HT-29 (cell line): ENCODE results near the gene PDGFA. TPM values are rescaled to one million over a fixed set of nuclear protein-coding genes. Genes with fewer than 3 reads are reported as not detected.

Experiments
- DNase-seq: peaks from one replicate; pipeline ENCODE4 v3.0.0-alpha.2; 2015; ENCODE audit warnings: low spot score
- total RNA-seq: library from RNA; depleted of rRNA; stranded (reverse); fragments of >200 nt; shearing (Covaris generic); gene quantifications from 2 replicates; pipeline ENCODE4 v1.2.3, GENCODE V29; 2014

PDGFA gene
- total RNA-seq, 1 experiment from 2014 or later = 15.8 TPM

DNA sequence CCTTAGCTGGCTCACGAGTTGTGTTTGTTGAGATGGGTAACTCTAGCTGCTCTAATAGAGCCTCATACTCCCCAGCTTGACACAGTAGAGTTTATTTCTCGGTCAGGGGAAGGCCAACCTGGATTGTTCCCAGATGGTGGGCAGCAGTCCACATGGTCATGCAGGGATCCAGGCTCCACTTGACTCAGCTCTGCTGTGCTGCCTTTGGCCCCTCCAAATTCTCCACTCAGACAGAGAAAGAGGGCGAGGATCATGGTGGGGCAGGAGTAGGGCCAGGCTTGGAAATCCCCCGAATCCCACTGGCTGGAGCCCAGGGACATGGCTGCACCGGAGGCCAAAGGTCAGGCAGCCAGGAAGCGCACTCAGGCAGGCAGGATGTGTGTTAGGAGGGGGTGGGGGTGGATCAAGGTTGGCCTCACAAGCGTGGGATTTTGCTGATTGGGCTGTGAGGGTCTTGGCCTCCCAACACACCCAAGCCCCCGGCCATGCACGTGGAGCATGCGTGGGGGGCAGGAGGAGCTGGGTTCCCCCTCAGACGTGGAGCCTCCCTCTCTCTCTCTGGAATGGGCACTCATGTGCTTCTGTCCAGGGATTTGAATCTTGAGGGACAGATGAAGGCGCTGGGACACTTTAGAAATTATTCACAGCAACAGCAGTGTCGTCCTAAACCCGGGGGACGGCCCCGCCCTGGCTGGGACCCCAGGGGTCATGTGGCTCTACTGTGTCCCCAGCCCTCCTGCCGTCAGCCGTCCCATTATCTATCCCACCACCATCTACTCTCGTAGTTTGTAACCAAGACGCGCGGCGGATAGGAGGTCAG, 44.8 kb downstream of the PDGFA start:
- DNase-seq = no peak

DNA sequence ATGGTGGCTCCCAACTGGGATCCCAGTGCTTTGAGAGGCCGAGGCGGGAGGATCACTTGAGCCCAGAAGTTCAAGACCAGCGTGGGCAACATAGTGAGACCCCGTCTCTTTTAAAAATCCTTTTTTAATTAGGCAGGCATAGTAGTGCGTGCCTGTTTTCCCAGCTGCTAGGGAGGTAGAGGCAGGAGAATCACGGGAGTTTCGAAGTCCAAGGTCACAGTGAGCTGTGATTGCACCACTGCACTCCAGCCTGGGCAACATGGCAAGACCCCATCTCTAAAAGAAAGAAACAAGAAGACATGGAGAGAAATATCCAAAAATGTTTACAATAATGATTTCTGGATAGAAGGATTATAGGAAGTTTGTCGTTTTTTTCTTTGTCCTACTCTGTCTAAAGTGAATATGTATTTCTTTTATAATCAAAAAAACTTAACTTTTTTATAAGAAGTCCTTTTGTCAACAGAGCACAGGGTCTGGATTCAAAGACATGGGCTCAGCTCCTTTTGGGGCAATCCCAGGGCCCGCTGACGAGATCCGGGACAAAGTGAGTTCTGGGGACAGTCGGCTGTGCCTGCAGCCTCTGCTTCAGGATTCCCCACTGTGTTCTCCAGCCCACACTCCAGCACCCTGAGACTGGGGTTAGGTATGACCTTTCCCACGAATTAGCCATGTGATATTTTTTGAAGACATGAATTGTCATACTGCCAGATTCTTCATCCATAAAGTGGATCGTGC, 45.6 kb downstream of the PDGFA start:
- no peak for DNase-seq

DNA sequence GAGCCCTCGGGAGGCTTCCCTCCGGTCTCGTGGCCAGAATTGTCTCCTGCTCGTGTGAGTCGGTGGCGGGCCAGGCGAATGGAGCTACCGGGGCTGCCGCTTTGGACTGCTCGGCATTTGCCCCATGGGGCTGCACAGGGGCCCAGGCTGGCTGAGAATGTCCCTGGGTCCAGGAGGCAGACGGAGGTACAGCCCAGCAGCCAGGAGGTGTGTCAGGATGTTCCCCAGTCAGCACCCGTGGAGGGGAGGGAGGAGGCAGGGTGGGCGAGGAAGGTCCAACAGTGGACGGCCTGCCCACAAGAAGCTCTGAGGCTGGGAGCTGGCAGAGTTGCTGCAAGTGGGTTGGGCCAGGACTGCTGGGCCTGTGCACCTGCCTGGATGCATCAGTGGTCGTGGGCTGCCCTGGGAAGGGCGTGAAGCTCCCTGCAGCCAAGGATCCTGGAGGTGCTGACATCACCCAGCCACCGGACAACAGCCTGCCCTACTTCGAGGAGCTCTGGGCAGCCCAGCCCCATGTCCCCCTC, 46.4 kb downstream of the PDGFA start:
- no peak for DNase-seq

DNA sequence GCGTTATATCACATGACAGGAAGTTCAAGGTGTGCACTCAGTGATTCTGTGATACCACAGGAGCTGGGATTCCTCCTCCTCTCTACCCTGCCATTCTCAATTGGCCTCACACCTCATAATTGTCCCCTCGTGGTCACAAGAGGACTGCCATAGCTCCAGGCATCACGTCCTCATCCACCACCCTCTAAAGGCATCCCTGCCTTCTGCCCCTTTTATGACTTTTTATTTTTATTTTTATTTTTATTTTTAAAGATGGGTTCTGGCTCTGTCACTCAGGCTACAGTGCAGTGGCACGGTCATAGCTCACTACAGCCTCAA, 47.0 kb downstream of the PDGFA start:
- DNase-seq = no peak

- DNase-seq = no peak
These were observed 47.6 kb downstream of the PDGFA start for GRCh38 chr7:471866-472639.

DNA sequence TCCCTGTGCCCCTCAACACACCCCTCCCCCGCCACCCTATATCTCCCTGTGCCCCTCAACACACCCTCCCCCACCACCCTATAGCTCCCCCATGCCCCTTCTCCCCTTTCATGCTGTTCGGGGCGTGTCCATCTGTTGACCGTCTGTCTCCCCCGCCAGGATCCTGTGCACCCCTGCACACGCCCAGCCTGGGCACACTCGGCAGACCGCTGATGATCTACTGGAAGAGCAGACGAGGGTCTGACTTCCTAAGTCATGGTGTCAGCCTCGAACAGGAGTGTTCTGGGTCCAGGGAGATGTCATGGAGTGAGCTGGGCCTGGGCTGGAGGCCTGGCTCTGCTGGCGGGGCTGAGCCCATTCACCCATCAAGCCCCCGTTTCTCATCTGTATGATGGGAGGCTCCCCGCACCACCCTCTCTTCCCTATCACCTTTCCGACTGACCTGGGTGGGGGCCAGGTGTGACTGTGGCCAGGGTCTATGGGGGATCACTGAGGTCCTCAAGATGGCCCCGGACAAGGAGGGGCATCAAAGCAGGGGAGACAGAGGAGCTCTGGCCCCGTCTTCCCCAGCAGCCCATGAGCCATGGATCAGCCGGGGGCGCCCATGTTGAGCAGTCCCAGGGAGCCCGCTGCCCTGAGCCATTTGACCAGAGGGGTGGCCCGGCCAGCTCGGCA, 48.3 kb downstream of the PDGFA start:
- no peak for DNase-seq

GRCh38 chr7:469563-469961, 50.1 kb downstream of the PDGFA start:
- DNase-seq = no peak

DNA sequence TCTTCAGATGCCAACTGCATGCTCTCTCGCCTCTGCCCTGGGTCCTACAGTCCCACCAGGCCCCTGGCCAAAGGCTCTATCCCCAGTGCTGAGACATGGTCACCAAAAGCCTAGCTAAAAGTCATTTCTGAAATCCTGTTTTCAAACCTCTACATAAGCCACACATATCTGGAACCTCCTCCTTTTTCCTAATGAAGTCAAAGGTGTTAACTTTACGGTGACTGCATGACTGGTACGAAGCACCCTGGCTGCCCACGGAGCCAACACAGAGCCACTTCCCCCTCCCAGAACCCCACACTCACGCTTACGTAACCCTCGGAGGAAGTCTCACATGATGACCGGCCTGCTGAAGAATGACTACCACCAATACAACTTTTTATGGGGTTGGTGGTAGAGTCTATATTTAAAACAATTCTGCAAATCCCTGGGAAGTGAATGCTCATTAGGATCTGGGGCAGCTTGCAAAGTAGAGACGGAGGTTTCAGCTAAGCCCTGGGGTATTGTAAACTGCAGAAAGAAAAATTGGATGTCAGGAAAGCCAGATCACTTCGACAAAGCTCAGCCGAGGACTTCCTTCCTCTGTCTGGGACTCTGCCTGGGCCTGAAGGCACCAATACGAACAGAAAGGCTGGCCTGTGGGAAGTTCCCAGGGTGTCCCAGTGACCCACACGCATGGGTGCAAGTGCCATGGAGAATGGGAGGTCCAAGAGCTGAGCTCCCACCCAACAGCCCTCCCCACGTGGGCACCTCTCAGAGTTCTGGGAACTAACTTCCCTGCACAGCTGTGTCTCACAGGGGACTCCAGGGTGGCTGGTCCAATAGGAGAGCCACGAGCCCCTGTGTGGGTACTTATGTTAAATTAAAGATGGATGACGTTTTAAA, 50.7 kb downstream of the PDGFA start:
- no peak for DNase-seq

DNA sequence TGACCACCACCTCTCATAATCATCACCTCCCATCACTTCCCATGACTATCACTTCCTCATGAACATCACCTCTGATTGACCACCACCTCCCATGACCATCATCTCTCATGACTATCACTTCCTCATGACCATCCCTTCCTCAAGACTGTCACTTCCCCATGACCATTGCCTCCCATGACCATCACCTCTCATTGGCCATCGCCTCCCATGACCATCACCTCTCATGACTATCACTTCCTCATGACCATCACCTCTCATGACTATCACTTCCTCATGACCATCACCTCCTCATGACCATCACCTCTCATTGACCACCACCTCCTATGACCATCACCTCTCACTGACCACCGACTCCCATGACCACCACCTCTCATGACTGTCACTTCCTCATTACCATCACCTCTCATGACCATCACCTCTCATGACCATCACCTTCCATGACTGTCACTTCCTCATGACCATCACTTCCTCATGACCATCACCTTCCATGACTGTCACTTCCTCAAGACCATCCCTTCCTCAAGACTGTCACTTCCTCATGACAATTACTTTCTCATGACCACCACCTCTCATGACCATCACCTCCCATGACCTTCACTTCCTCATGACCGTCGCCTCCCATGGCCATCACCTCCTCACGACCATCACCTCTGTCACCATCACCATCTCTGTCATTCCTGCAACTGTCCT, 51.6 kb downstream of the PDGFA start:
- no peak for DNase-seq

- no peak for DNase-seq
These were observed 52.2 kb downstream of the PDGFA start for GRCh38 chr7:467393-467828.

DNA sequence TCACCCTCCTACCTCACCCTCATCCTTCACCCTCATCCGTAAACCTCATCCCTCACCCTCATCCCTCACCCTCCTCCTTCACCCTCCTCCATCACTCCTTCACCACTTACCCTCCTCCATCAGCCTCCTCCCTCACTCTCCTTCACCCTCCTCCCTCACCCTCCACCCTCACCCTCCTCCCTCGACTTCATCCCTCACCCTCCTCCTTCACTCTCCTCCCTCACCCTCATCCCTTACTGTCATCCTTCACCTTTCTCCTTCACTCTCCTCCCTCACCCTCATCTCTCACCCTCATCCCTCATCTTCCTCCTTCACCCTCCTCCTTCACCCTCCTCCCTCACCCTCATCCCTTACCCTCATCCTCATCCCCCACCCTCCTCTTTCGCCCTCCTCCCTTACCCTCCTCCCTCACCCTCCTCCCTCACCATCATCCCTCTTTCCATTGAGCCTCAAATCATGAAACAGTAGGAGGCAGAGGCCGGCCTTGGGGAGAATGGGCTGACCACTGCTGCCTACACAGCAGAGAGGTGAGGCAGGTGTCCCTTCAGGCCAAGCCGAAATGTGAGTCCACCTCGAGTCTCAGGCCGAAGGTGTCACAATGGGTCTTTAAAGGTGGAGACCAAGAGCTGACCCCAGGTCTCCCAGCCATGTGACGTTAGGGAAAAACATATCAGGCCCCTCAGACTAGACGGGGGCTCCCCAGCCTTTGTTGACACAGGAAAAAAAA, 53.0 kb downstream of the PDGFA start:
- DNase-seq = no peak

DNA sequence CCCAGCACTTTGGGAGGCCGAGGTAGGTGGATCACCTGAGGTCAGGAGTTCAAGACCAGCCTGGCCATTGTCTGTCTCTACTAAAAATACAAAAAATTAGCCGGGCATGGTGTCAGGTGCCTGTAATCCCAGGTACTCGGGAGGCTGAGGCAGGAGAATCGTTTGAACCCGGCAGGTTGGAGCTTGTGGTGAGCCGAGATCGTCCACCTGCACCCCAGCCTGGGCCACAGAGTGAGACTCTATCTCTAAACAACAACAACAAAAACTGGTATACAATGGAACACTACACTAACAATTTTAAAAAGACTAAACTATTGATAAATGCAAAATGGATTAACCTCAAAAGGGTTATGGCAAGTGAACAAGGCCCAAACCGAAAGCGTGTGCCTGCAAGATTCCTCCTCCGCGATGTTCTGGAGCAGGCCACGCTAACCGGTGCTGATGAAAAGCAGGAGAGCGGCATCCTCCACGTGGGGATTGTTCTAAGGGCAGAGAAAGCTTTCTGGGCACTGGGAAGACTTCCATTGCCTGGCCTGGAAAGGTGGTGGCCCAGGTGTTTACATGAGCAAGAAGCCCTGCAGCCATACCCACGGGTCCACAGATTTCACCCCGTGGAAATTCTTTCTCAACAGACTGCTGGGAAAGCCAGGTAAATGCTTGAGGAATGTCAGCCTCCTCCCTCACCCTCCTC, 53.8 kb downstream of the PDGFA start:
- DNase-seq = no peak

DNA sequence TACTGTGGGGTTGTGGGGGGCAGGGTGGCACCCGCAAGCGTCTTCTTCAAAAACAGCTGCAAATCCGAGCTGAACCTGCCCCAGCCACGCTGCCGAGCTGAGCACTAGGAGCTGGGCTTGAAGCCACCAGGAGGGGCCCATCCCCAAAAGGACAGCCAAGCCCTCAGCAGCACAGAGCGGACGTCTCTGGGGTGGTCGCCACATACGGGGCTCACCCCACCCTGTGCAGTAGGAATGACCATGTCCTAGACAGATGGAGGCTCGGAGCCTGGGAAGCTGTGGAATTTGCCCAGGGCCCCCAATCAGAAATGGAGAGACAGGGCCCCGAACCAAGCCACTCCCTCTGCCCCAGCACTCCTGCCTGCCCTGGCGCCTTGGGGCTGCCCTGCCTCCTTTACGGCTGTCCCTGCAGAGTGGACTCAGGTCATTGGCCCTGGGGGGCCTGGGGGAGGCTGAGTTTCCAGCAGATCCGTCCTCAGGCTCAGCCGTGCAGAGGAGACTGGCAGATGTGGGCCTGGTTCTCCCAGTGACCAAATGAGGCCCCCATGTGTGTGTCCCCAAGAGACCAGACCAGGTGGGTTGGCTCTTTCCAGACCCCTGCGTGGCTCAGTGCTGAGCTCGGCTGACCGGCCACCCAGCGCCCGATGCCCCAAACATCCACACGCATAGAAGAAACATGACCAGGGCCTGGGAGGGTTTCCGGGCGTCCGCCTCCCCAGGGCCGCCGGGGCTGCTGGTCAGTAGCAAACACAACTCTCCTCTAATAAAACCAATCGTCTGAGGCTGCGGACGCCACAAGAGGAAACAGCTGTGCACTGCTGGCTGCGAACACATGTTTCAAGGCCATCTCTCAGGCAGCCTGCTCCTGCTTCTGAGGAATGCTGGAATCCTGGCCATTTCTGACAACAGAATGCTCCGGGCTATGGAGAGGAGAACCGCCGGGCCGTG, 54.9 kb downstream of the PDGFA start:
- DNase-seq = no peak

GRCh38 chr7:463817-464453, 55.7 kb downstream of the PDGFA start:
- no peak for DNase-seq

- DNase-seq = no peak
These were observed 56.3 kb downstream of the PDGFA start for GRCh38 chr7:463362-463781.

DNA sequence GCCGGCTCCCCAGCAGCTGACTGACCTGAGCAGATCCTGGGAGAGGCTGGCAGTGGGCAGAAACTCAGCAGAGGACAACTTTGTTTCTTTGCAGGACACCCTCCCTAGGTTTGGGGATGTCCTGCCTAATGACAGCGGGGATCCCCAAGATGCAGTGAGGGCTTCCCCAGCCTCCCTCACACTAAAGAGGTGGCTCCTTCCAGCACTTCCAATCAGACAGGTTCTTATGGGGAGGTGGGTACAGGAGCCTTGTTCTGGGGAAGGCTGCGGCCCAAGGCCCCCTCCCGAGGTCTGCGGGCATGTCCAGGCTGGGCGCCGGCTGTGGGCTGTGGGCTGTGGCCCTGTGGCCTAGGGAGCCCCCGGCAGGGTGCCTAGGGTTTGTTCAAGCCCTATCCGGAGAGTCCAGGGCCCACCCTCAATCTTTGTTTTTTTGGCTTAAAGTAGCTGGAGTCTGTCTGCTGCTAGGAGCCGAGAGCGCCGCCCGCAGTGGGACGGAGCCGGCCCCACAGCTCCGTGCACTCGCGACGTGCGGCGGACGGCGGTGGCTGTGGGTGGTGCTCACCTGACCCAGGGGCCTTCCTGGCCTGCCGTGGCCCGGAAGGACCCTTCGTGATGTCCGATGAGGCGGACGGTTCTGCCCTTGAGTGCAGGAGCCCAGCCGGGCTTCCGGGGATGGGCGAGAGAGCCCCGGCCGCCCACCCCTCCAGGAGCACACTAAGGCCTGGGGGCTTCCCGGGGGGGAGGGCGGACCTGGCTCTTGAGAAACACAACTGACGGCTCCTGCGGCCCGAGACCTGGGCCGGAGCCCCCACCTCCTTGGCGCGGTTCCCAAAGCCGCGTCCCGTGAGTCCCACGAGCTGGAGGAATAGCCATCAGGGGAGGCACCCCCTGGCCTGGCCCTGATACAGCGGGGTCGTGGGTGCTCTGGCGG, 57.2 kb downstream of the PDGFA start:
- no peak for DNase-seq
